Adrenal gland (tissue), 12 donors: ENCODE results near the gene EMC7. TPM values are rescaled to one million over a fixed set of nuclear protein-coding genes. Genes with fewer than 3 reads are reported as not detected.

Experiments
- DNase-seq, 7 donors: peaks; one replicate each; pipeline ENCODE4 v3.0.0-alpha.2; 2019 to 2020
- H3K27ac ChIP-seq, 5 donors: fragments of 200-600 bp; sonication (generic) in 4 of 5; 1 replicate in 3 of 5; 2 replicates in 2 of 5; pipeline versions ENCODE4 v1.5.1 to v1.8.0; 2016 to 2020; ENCODE audit warnings: mild to moderate bottlenecking in 1 of 5
- H3K27me3 ChIP-seq: fragments of 200-600 bp; 2 replicates; pipeline ENCODE4 v1.8.0; 2021
- H3K36me3 ChIP-seq, 2 donors: fragments of 200-600 bp; replicated peaks in 1 of 2; 1 replicate in 1 of 2; 2 replicates in 1 of 2; pipeline versions ENCODE4 v1.5.1 to v1.8.0; 2018 to 2022
- H3K4me1 ChIP-seq, 2 donors: fragments of 200-600 bp; replicated peaks in 1 of 2; 1 replicate in 1 of 2; 2 replicates in 1 of 2; pipeline versions ENCODE4 v1.5.1 to v1.8.0; 2018 to 2021
- H3K4me3 ChIP-seq, 4 donors: fragments of 200-600 bp; sonication (generic) in 3 of 4; one replicate each; pipeline ENCODE4 v1.5.1; 2016 to 2018
- H3K9me3 ChIP-seq, 3 donors: fragments of 200-600 bp; sonication (generic) in 1 of 3; replicated peaks in 1 of 3; 1 replicate in 2 of 3; 2 replicates in 1 of 3; pipeline versions ENCODE4 v1.5.1 to v1.8.0; 2016 to 2021
- POLR2A ChIP-seq, 2 donors: fragments of 450-650 bp; IDR thresholded peaks; one replicate each; pipeline ENCODE4 v1.6.1; 2017; ENCODE audit warnings: antibody characterized with exemption in 2 of 2, mild to moderate bottlenecking in 2 of 2, moderate library complexity in 1 of 2
- WGBS, 4 donors: extraction: QIAGEN DNeasy Blood & Tissue Kit in 2 of 4; methylation state at CpG; one replicate each; pipeline versions ENCODE4 v1.1.5 to v1.1.7; 2013 to 2017; 5-methylcytosine and 5-hydroxymethylcytosine counted together
- intact Hi-C, 2 donors: fragments of 100-400 bp; cut with DNase I; formaldehyde crosslinking; loops; one replicate each; pipeline versions ENCODE4 v1.14.1 to v1.15.0; 2022 to 2023
- polyA plus RNA-seq, 3 donors: library from polyadenylated mRNA; stranded (reverse); fragments of 200-250 nt in 2 of 3; fragments of 350-450 nt in 1 of 3; fragmentation: Illumina TruSeq in 1 of 3; extraction: RNeasy Lipid Tissue Mini Kit (QIAGEN cat#74804) in 1 of 3; gene quantifications; one replicate each; pipeline ENCODE4 v1.2.3, GENCODE V29; 2013 to 2014
- total RNA-seq, 9 donors: library from RNA; depleted of rRNA in 4 of 9; stranded (reverse); fragments of >200 nt in 4 of 9; fragments of 120-200 nt in 1 of 9; fragmentation: NEBNext Ultra II Directional in 1 of 9; extraction: Animal tissue kit (Norgen Biotek cat#: 25700) in 1 of 9; gene quantifications; one replicate each; pipeline versions ENCODE4 v1.1.0 to v1.2.4, GENCODE V29; 2013 to 2023
- TF ChIP-seq, protein P1 (sequence below), 6 experiments: fragments of 450-650 bp in 4 of 6; fragments of 200-600 bp in 2 of 6; sonication (generic) in 1 of 6; IDR thresholded peaks; 1 replicate in 5 of 6; 2 replicates in 1 of 6; pipeline versions ENCODE4 v1.5.1 to v1.8.0; 2016 to 2021; ENCODE audit warnings: antibody characterized with exemption in 6 of 6, mild to moderate bottlenecking in 2 of 6, moderate library complexity in 1 of 6
- donor health status: healthy with polysubstance abuse.
- donor health status: Bipolar disorder and iron deficiency.
- donor health status: DM: yes; HTN: yes; CAD: no.
- donor health status: DM: no; HTN: no; CAD: no.
- donor health status: DM: no; HTN: no; CAD: no.
- donor health status: DM: yes; HTN: yes; CAD: no.

The EMC7 gene
- total and polyA plus RNA-seq, 12 donors, result 36.4 to 268 (median 88.9) TPM

DNA sequence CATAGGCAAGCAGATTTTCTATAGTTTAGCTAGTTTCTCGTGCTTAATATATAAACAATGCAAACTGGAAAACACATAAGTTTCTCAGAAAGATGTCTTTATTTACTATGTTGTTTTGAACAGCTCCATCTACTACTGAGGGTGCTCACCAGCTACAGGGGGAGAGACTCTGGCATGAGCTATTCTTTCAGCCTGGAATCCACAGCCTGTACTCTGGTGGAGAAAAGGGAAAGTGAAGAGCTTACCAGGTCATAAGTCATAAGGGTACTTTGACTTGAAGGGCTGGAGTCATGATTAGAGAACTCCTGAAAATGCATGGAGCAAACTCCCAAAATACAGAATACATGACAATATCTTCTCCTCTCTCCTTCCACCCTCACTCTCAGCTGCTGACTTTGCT, 58.3 kb downstream of the EMC7 start:
- intact Hi-C loops, result no loop called here
- H3K4me3 ChIP-seq, result no peak overlapping the region
- no peak overlapping the region for H3K27ac ChIP-seq
- peaks cover 0 to 9% of the 10 kb centered on the region in 2 donors for H3K4me1 ChIP-seq
- WGBS, 4 donors, result 78 to 96% (median 84%) methylated on average over 1 of the region's 1 CpG
- no peaks in the 10 kb centered on the region for H3K9me3 ChIP-seq
- DNase-seq, result no peak
- TF ChIP-seq, protein P1, sequence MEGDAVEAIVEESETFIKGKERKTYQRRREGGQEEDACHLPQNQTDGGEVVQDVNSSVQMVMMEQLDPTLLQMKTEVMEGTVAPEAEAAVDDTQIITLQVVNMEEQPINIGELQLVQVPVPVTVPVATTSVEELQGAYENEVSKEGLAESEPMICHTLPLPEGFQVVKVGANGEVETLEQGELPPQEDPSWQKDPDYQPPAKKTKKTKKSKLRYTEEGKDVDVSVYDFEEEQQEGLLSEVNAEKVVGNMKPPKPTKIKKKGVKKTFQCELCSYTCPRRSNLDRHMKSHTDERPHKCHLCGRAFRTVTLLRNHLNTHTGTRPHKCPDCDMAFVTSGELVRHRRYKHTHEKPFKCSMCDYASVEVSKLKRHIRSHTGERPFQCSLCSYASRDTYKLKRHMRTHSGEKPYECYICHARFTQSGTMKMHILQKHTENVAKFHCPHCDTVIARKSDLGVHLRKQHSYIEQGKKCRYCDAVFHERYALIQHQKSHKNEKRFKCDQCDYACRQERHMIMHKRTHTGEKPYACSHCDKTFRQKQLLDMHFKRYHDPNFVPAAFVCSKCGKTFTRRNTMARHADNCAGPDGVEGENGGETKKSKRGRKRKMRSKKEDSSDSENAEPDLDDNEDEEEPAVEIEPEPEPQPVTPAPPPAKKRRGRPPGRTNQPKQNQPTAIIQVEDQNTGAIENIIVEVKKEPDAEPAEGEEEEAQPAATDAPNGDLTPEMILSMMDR (IDR thresholded peaks at IDR 0.05), result no peak
- TF ChIP-seq POLR2A (IDR thresholded peaks at IDR 0.05), result no peak
- no peaks in the 10 kb centered on the region for H3K27me3 ChIP-seq
- H3K36me3 ChIP-seq, result no peaks in the 10 kb centered on the region

DNA sequence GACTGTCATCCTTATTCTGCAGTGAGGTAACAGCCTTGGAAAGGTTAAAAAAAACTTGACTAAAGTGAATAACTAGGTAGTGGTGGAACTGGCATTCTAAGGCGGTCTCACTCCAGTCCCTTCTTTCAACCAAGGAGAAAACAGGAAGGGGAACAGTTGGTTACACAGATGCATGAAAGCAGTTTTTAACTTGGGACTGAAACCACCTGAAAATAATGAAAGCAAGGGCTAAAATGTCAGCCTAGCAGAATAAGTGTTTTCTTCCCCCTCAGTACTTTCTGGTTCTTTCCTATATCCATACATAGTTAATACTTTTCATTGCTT, 61.9 kb downstream of the EMC7 start:
- WGBS, 4 donors, result 72 to 82% (median 75%) methylated on average over 1 of the region's 1 CpG
- no peak for TF ChIP-seq POLR2A (IDR thresholded peaks at IDR 0.05)
- TF ChIP-seq, protein P1 (IDR thresholded peaks at IDR 0.05), result no peak
- intact Hi-C loops, result no loop called here
- Histone ChIP-seq H3K27me3 (no peaks in the 10 kb centered on the region), H3K27ac (peak overlapping the region in 1 of 5 donors; percentile 93), H3K4me3 (peak overlapping the region in 1 of 4 donors; percentile 76), H3K36me3 (no peaks in the 10 kb centered on the region), H3K4me1 (peaks cover 0 to 19% of the 10 kb centered on the region in 2 donors), H3K9me3 (no peaks in the 10 kb centered on the region)
- no peak for DNase-seq

DNA sequence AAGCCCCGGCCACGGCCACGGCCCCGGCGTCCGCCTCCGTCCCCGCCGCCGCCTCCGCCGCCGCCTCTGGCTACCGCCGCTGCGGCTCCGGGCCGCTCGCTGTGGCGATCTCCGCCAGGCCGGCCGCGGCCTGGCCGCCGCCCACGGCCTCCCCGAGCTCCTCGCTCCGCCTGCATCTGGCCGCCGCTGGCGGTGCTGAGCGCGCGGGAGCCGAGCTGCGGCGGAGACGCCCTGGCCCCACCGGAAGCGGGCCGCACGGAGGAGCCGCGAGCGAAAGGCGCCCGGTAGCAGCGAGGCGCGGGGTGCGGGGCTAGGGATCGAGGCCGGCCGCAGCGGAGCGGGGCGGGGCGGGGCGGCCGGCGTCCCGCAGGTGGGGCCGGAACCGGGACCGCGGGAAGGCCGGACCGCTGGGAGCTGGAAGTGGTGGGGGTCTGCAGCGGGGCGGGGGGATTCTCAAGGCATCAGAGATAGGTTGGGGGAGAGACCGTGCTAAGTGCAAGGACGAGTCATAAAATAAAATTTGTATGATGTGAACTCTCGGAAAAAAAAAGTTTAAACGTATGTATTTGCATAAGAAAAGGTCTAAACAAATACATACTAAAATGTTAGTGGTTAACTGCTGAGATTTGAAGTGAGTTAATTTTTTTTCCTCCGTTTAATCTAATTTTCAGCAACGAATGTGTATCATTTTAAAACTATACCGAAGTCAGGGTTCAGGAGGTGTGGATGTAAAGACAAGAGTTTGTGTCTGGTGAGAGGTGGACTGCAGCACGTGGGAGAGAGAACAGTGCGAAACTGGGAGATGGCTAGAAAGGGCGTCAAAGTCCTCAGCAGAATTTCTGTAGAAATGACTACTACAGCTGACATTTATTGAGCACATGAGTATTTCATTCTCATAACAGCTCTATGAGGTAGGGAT, 62.5 kb downstream of the EMC7 start, which contains the start of gene AVEN:
Gene AVEN (minus strand): TSS at position 334 of the 919 bp plus-strand sequence. CDS start 158 bp downstream, at position 176.
- no peaks in the 10 kb centered on the region for H3K9me3 ChIP-seq
- peak within 1 kb of the TSS; percentile 76 to 89 (median 80) for H3K4me3 ChIP-seq
- H3K36me3 ChIP-seq, result no peaks in the 10 kb centered on the region
- H3K27ac ChIP-seq, result peak within 1 kb of the TSS; percentile 60 to 98 (median 91)
- TF ChIP-seq, protein P1 (IDR thresholded peaks at IDR 0.05), result no peak
- TF ChIP-seq POLR2A (IDR thresholded peaks at IDR 0.05), result no peak
- no peaks in the 10 kb centered on the region for H3K27me3 ChIP-seq
- 1 to 4% (median 2%) methylated on average over 16 to 82 of the region's 82 CpGs for WGBS, 4 donors
- H3K4me1 ChIP-seq, result peaks cover 0 to 19% of the 10 kb centered on the region in 2 donors
- intact Hi-C loops, result no loop called here
- DNase-seq, result peak in 6 of 7 donors; percentile 37 to 62 (median 45)

DNA sequence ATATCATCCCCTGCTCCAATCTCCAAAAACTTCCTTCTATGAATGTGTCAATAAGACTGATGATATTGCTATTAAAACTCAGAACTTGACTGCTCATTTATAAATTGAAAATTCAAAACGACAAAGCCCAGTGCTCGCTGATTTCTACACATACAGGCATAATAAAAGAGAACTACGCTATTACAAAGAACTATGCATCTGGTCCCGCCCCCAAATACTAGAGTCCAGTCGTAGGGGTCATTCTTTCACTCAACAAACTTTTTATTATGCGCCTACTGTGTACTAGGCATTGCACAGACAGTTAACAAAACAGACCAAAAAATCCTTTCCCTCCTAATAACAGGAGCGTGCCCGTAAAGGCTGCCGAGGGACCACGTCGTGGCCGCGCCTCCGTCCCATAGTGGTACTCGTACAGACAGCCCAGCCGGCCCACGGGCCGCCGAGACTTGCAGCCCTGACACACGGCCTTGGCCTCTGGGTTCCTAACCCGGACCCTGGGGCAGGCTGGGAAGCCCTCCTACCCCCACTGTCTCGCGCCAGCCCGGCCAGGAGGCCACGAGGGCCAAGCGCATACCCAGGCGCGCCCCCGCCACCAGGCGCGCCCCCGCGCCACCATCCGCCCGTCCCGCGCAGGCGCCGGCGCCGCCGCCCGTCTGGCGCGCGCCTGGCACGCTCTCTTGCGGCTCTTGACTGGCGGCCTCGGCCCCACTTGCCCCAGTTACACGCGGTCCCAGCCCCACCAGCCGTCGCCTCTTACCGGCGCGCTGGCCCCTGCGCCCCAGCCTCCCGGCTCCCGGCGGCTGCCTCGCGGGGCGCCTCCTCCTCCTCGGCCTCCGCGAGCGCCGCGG, 63.4 kb downstream of the EMC7 start:
- 0 to 1% (median 1%) methylated on average over 24 to 68 of the region's 70 CpGs for WGBS, 4 donors
- peak; percentile 72 to 85 (median 79) for DNase-seq
- Histone ChIP-seq H3K36me3 (no peaks in the 10 kb centered on the region), H3K9me3 (no peaks in the 10 kb centered on the region), H3K4me3 (peak overlapping the region; percentile 76 to 89 (median 80)), H3K4me1 (peaks cover 0 to 19% of the 10 kb centered on the region in 2 donors), H3K27ac (peak overlapping the region; percentile 46 to 98 (median 91)), H3K27me3 (no peaks in the 10 kb centered on the region)
- intact Hi-C loops, result no loop called here
- TF ChIP-seq, protein P1 (IDR thresholded peaks at IDR 0.05), result no peak
- peak; percentile 50 to 76 for TF ChIP-seq POLR2A (IDR thresholded peaks at IDR 0.05)
